H1 (cell line): ENCODE results near the gene TTLL9. TPM values are rescaled to one million over a fixed set of nuclear protein-coding genes. Genes with fewer than 3 reads are reported as not detected.

ENCODE experiments used
- CTCF ChIA-PET: fragments of 300-600 bp; sonication (Branson Sonifier 250); formaldehyde crosslinking; loops from one replicate; lab custom pipeline; 2021; ENCODE audit not compliant: partially characterized antibody; lab: Charles Lee
- POLR2A ChIA-PET: fragments of 300-600 bp; sonication (Branson Sonifier 250); formaldehyde crosslinking; loops from one replicate; lab custom pipeline; 2021; ENCODE audit warnings: inconsistent platforms; ENCODE audit not compliant: partially characterized antibody; lab: Charles Lee
- DNase-seq, 2 experiments: peaks; one replicate each; pipeline versions ENCODE4 v3.0.0 to v3.0.0-alpha.2; 2010 to 2022; ENCODE audit warnings: low spot score in 2 of 2, low read depth in 1 of 2, mixed read lengths in 1 of 2
- FAIRE-seq: peaks from 2 replicates; lab custom pipeline; 2011; peaks lifted over from hg19 to GRCh38; lab: Jason Lieb, UNC
- H2AFZ ChIP-seq: 2 replicates; pipeline ENCODE4 v1.8.1; 2012; ENCODE audit warnings: low read length, inconsistent platforms
- H2AK5ac ChIP-seq: 2 replicates; pipeline ENCODE4 v1.6.1; 2013; ENCODE audit warnings: low read depth, low read length
- H2BK120ac ChIP-seq: replicated peaks from 2 replicates; pipeline ENCODE3; 2013; ENCODE audit warnings: low read depth, low read length, inconsistent platforms
- H2BK12ac ChIP-seq: 2 replicates; pipeline ENCODE4 v1.6.1; 2013; ENCODE audit warnings: low read depth, low read length
- H2BK15ac ChIP-seq: 2 replicates; pipeline ENCODE4 v1.6.1; 2013; ENCODE audit warnings: low read length
- H2BK20ac ChIP-seq: 2 replicates; pipeline ENCODE4 v1.6.1; 2013; ENCODE audit warnings: low read length
- H2BK5ac ChIP-seq: 2 replicates; pipeline ENCODE4 v1.6.1; 2013; ENCODE audit warnings: low read depth, low read length
- H3K14ac ChIP-seq: 2 replicates; pipeline ENCODE4 v1.6.1; 2013; ENCODE audit warnings: inconsistent platforms; ENCODE audit not compliant: insufficient read length
- H3K18ac ChIP-seq: 2 replicates; pipeline ENCODE4 v1.6.1; 2013; ENCODE audit warnings: low read length; ENCODE audit errors: extremely low read depth
- H3K23ac ChIP-seq: 2 replicates; pipeline ENCODE4 v1.6.1; 2013; ENCODE audit warnings: inconsistent platforms; ENCODE audit not compliant: insufficient read length
- H3K23me2 ChIP-seq: 2 replicates; pipeline ENCODE4 v1.6.1; 2013; ENCODE audit warnings: low read depth, low read length
- H3K27ac ChIP-seq: 2 replicates; pipeline ENCODE4 v1.6.1; 2011; ENCODE audit warnings: low read depth, low read length, inconsistent platforms
- H3K27me3 ChIP-seq, 4 experiments: replicated peaks in 1 of 4; 1 replicate in 1 of 4; 2 replicates in 3 of 4; pipeline versions ENCODE4 v1.6.1 to v1.8.1; 2011 to 2013; ENCODE audit warnings: low read length in 3 of 4, mild to moderate bottlenecking in 3 of 4, inconsistent platforms in 2 of 4, mixed read lengths in 2 of 4, moderate library complexity in 1 of 4; ENCODE audit not compliant: control insufficient read depth in 3 of 4, insufficient read depth in 3 of 4; ENCODE audit errors: extremely low read depth in 1 of 4
- H3K36me3 ChIP-seq, 4 experiments: 2 replicates each; pipeline versions ENCODE4 v1.6.1 to v1.8.1; 2011 to 2013; ENCODE audit warnings: mild to moderate bottlenecking in 4 of 4, low read length in 3 of 4, moderate library complexity in 2 of 4, control low read depth in 1 of 4, inconsistent platforms in 1 of 4; ENCODE audit not compliant: insufficient read depth in 4 of 4, control insufficient read depth in 2 of 4
- H3K4ac ChIP-seq: replicated peaks from 2 replicates; pipeline ENCODE3; 2013; ENCODE audit warnings: low read length, low read depth, mixed read lengths, inconsistent platforms; ENCODE audit not compliant: insufficient read length
- H3K4me1 ChIP-seq, 4 experiments: replicated peaks in 1 of 4; 1 replicate in 1 of 4; 2 replicates in 3 of 4; pipeline versions ENCODE4 v1.6.1 to v1.8.1; 2011 to 2013; ENCODE audit warnings: low read length in 3 of 4, inconsistent platforms in 2 of 4, mixed read lengths in 1 of 4; ENCODE audit not compliant: insufficient read depth in 4 of 4, control insufficient read depth in 3 of 4
- H3K4me2 ChIP-seq, 2 experiments: 2 replicates each; pipeline versions ENCODE4 v1.6.1 to v1.8.1; 2011 to 2013; ENCODE audit warnings: low read depth in 2 of 2, low read length in 2 of 2, control low read depth in 1 of 2, inconsistent platforms in 1 of 2, mild to moderate bottlenecking in 1 of 2; ENCODE audit not compliant: insufficient read depth in 1 of 2
- H3K4me3 ChIP-seq, 4 experiments: fragments of 200-600, 300-600 bp in 1 of 4; sonication (generic), shearing (Covaris generic), sonication (Bioruptor Twin) in 1 of 4; 2 replicates each; pipeline versions ENCODE4 v1.5.1 to v1.8.1; 2011 to 2016; ENCODE audit warnings: low read length in 4 of 4, low read depth in 3 of 4, control low read depth in 2 of 4, inconsistent platforms in 2 of 4, mild to moderate bottlenecking in 2 of 4, mixed read lengths in 1 of 4, moderate library complexity in 1 of 4; ENCODE audit not compliant: insufficient read depth in 2 of 4; ENCODE audit errors: extremely low read depth in 1 of 4
- H3K56ac ChIP-seq: replicated peaks from 2 replicates; pipeline ENCODE3; 2013; ENCODE audit warnings: low read depth, mild to moderate bottlenecking, mixed read lengths, low read length, inconsistent platforms; ENCODE audit not compliant: insufficient read length
- H3K79me1 ChIP-seq: 2 replicates; pipeline ENCODE4 v1.6.1; 2013; ENCODE audit warnings: low read depth, low read length, control low read depth
- H3K79me2 ChIP-seq, 2 experiments: 2 replicates each; pipeline versions ENCODE4 v1.6.1 to v1.8.1; 2012 to 2013; ENCODE audit warnings: low read length in 2 of 2, mild to moderate bottlenecking in 2 of 2, inconsistent platforms in 1 of 2; ENCODE audit not compliant: insufficient read depth in 2 of 2, control insufficient read depth in 1 of 2
- H3K9ac ChIP-seq, 4 experiments: replicated peaks in 1 of 4; 1 replicate in 1 of 4; 2 replicates in 3 of 4; pipeline versions ENCODE4 v1.6.1 to v1.8.1; 2011 to 2013; ENCODE audit warnings: low read depth in 3 of 4, low read length in 3 of 4, control low read depth in 2 of 4, mild to moderate bottlenecking in 2 of 4, moderate library complexity in 2 of 4, inconsistent platforms in 1 of 4; ENCODE audit errors: extremely low read depth in 1 of 4
- H3K9me3 ChIP-seq, 2 experiments: 2 replicates each; pipeline versions ENCODE4 v1.6.1 to v1.8.1; 2012 to 2013; ENCODE audit warnings: mild to moderate bottlenecking in 2 of 2, moderate library complexity in 2 of 2, control low read depth in 1 of 2, inconsistent platforms in 1 of 2, low read depth in 1 of 2, low read length in 1 of 2, mixed read lengths in 1 of 2; ENCODE audit not compliant: insufficient read depth in 2 of 2
- H4K20me1 ChIP-seq, 2 experiments: replicated peaks in 1 of 2; 2 replicates each; pipeline versions ENCODE3 to v1.8.1; 2011 to 2013; ENCODE audit warnings: inconsistent platforms in 2 of 2, low read length in 2 of 2, mild to moderate bottlenecking in 1 of 2; ENCODE audit not compliant: insufficient read depth in 2 of 2, control insufficient read depth in 1 of 2
- H4K5ac ChIP-seq: 2 replicates; pipeline ENCODE4 v1.6.1; 2013; ENCODE audit warnings: low read length, low read depth, mixed read lengths, inconsistent platforms; ENCODE audit not compliant: insufficient read length
- H4K8ac ChIP-seq: 2 replicates; pipeline ENCODE4 v1.8.0; 2013; ENCODE audit warnings: mild to moderate bottlenecking, moderate library complexity, low read length, inconsistent platforms; ENCODE audit not compliant: insufficient read depth; ENCODE audit errors: extremely low read depth
- H4K91ac ChIP-seq: replicated peaks from 2 replicates; pipeline ENCODE3; 2013; ENCODE audit warnings: low read length, mixed read lengths, inconsistent platforms; ENCODE audit not compliant: insufficient read length
- KDM1A ChIP-seq: fragments of 200-600, 300-600 bp; sonication (generic); IDR thresholded peaks from 2 replicates; pipeline ENCODE4 v1.7.1; 2016; ENCODE audit warnings: mild to moderate bottlenecking, low read length, borderline replicate concordance
- ZNF274 ChIP-seq: IDR thresholded peaks from 2 replicates; pipeline ENCODE4 v1.7.0; 2012; ENCODE audit warnings: low read length, borderline replicate concordance; ENCODE audit errors: extremely low read depth
- WGBS, 2 experiments: shearing (Covaris generic) in 1 of 2; methylation state at CpG; one replicate each; pipeline versions ENCODE4 v1.1.6 to v1.1.7; 2013 to 2015; ENCODE audit warnings: low lambda C conversion rate in 2 of 2, mixed read lengths in 2 of 2, inconsistent platforms in 1 of 2, low coverage in 1 of 2, missing lambda C conversion rate in 1 of 2; ENCODE audit not compliant: insufficient replicate concordance in 2 of 2, insufficient coverage in 1 of 2, insufficient read length in 1 of 2; ENCODE audit errors: extremely low coverage in 1 of 2, missing lambda C conversion rate in 1 of 2; 5-methylcytosine and 5-hydroxymethylcytosine counted together
- polyA plus RNA-seq, 7 experiments: library from polyadenylated mRNA; depleted of rRNA in 3 of 7; stranded (reverse) in 5 of 7; unstranded in 2 of 7; fragments of >200 nt in 5 of 7; fragments of 200-250 nt in 2 of 7; gene quantifications; 1 replicate in 5 of 7; 2 replicates in 1 of 7; 4 replicates in 1 of 7; pipeline versions ENCODE4 v1.2.1 to v1.2.3, GENCODE V29; 2011 to 2013; ENCODE audit warnings: missing spikeins in 2 of 7, mixed read lengths in 2 of 7
- total RNA-seq: library from RNA; stranded (reverse); fragmentation: NEBNext Ultra II Directional; extraction: Animal tissue kit (Norgen Biotek cat#: 25700); gene quantifications from 2 replicates; pipeline ENCODE4 v1.2.1, GENCODE V29; 2021

TTLL9 gene
- total and polyA plus RNA-seq, 2 of the 8 experiments (the other 6 are each of a cell fraction or from before 2014, with no cell fraction given): 0.06 TPM; not detected in 1

DNA sequence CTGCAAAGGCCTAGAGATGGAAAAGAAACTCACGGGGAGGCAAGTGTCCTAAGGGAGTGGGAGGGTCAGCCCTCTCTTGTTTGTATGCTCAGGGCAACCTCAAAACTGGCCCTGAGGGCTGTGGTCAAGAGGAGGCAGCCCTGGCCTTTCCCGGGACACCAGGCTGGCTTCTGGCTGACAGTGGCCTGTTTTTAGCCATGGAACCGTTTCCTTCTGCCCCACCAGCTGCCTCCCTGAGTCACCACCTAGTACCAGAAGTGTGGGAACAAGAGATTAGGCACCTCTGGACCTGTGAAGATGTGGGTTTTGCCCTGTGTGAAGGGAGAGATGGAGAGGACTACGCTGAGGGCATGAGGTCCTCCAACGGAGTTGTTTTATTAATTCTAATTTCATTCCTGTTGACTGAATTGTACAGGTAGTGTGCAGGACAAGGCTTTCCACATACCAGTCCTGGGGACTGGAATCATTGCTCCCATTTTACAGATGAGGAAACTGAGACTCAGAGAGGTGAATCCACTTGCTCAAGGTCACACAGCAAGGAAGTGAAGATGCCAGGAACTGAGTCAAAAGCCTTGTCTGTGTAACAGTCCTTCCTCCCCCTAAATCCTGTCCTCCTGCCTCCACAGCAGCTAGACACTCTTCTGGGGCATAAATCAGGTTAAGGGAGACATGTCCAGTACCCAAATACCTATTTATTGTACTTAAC, 30.5 kb upstream of the TTLL9 start:
- no peak overlapping the region for H3K4ac ChIP-seq
- CTCF ChIA-PET: interaction anchor here (0.7 to 7.3 kb wide), 5 partner anchors 10 to 180 kb away, joined by 3 to 111 read pairs (median 4); no protein-coding TSS in a partner anchor
- no peak overlapping the region for H3K27ac ChIP-seq
- no peaks in the 10 kb centered on the region for H3K36me3 ChIP-seq
- H3K14ac ChIP-seq: no peak overlapping the region
- H3K18ac ChIP-seq: no peak overlapping the region; the same call in 1 of the 2 replicates
- no peak overlapping the region for H3K9ac ChIP-seq
- no peak overlapping the region for H2BK120ac ChIP-seq
- H3K9me3 ChIP-seq: no peaks in the 10 kb centered on the region
- DNase-seq (no peak), FAIRE-seq (no peak)
- H2BK20ac ChIP-seq: no peak overlapping the region
- whole genome bisulfite sequencing, 2 experiments: 90% methylated on average over 5 of the region's 5 CpGs; no CpG with 5 or more reads in 1 of the 2 experiments
- POLR2A ChIA-PET: no interaction called here
- H3K56ac ChIP-seq: no peak overlapping the region
- H3K79me1 ChIP-seq: no peaks in the 10 kb centered on the region
- H3K23me2 ChIP-seq: no peaks in the 10 kb centered on the region
- no peak overlapping the region for H3K4me3 ChIP-seq
- no peak overlapping the region for H2AFZ ChIP-seq
- no peak overlapping the region for H2AK5ac ChIP-seq
- no peaks in the 10 kb centered on the region for H3K79me2 ChIP-seq
- no peaks in the 10 kb centered on the region for H4K20me1 ChIP-seq
- H2BK15ac ChIP-seq: peak overlapping the region; percentile 88; the same call in 1 of the 2 replicates
- no peak overlapping the region for H3K4me2 ChIP-seq
- TF ChIP-seq ZNF274: no peak
- peak; percentile 90; the same call in 1 of the 2 replicates for TF ChIP-seq KDM1A
- no peak overlapping the region for H2BK5ac ChIP-seq
- H3K4me1 ChIP-seq: peaks cover 4 to 30% (median 28%) of the 10 kb centered on the region in 4 experiments
- no peak overlapping the region for H4K91ac ChIP-seq
- H3K27me3 ChIP-seq: no peaks in the 10 kb centered on the region
- no peak overlapping the region for H4K8ac ChIP-seq
- H2BK12ac ChIP-seq: 0 out of 2 replicates have a peak overlapping the region, but pooled peaks have one; percentile 39
- H4K5ac ChIP-seq: no peak overlapping the region
- no peak overlapping the region for H3K23ac ChIP-seq
